GM12872 (cell line): ENCODE data around the gene TRIM39.

Experiments
- CTCF ChIP-seq: IDR thresholded peaks from 3 replicates; pipeline ENCODE4 v1.5.1; 2011; ENCODE audit warnings: low read depth, mild to moderate bottlenecking, low read length, moderate library complexity; ENCODE audit not compliant: insufficient read depth

Gene TRIM39

GRCh38 chr6:30326526-30327231, at the start of gene TRIM39:
Gene TRIM39, plus strand, starts transcription at chr6:30326927. Its CDS starts 2,391 bp downstream, at chr6:30329318.
- TF ChIP-seq CTCF = no peak

GRCh38 chr6:30282522-30282921, 44.2 kb upstream of the TRIM39 start:
- TF ChIP-seq CTCF = no peak

GRCh38 chr6:30283761-30284160, 43.0 kb upstream of the TRIM39 start:
- TF ChIP-seq CTCF = no peak

- TF ChIP-seq CTCF = no peak
Measured at GRCh38 chr6:30287139-30287538, 39.6 kb upstream of the TRIM39 start.

GRCh38 chr6:30295837-30296236, 30.9 kb upstream of the TRIM39 start:
- TF ChIP-seq CTCF = no peak

GRCh38 chr6:30304002-30304401, 22.7 kb upstream of the TRIM39 start:
- TF ChIP-seq CTCF = no peak

- TF ChIP-seq CTCF = no peak
Measured at GRCh38 chr6:30311101-30311500, 15.6 kb upstream of the TRIM39 start.
